Fibroblast of skin of left quadriceps (primary cell): ENCODE data around the gene MTMR11.
A peak's percentile ranks its signal among the peaks of the same experiment; 100 is the strongest.

Experiments used
- DNase-seq, 2 experiments: peaks; one replicate each; pipeline ENCODE4 v3.0.0-alpha.2; 2013; ENCODE audit warnings: low read depth in 2 of 2

MTMR11 gene

GRCh38 chr1:149936992-149937705 lies 470 bp upstream of the MTMR11 start:
- DNase-seq: no peak

GRCh38 chr1:149934356-149934755 lies 2.3 kb downstream of the MTMR11 start:
- no peak for DNase-seq

- no peak for DNase-seq
Measured at GRCh38 chr1:149933208-149933607, 3.5 kb downstream of the MTMR11 start.

GRCh38 chr1:149932474-149932873 lies 4.2 kb downstream of the MTMR11 start:
- no peak for DNase-seq

- DNase-seq: no peak
Measured at GRCh38 chr1:149931212-149931790, 5.4 kb downstream of the MTMR11 start.

GRCh38 chr1:149929856-149930255 lies 6.8 kb downstream of the MTMR11 start:
- DNase-seq: no peak

- no peak for DNase-seq
Measured at GRCh38 chr1:149928401-149928724, 8.3 kb downstream of the MTMR11 start.

GRCh38 chr1:149927563-149928400 lies 8.9 kb downstream of the MTMR11 start, which contains the start of gene SF3B4:
SF3B4 (minus strand) TSS chr1:149927803; CDS start chr1:149927759, 44 bp downstream.
- peak; percentile 75 to 76 for DNase-seq

- DNase-seq: no peak
Measured at GRCh38 chr1:149927056-149927562, 9.6 kb downstream of the MTMR11 start.

GRCh38 chr1:149926296-149926695 lies 10.4 kb downstream of the MTMR11 start:
- no peak for DNase-seq

GRCh38 chr1:149925751-149926150 lies 10.9 kb downstream of the MTMR11 start:
- no peak for DNase-seq

- no peak for DNase-seq
Measured at GRCh38 chr1:149925345-149925744, 11.3 kb downstream of the MTMR11 start.

- no peak for DNase-seq
Measured at GRCh38 chr1:149923626-149924025, 13.1 kb downstream of the MTMR11 start.

GRCh38 chr1:149917571-149918144 lies 19.0 kb downstream of the MTMR11 start, which contains the start of gene SV2A:
SV2A (minus strand) TSS chr1:149917844; CDS start chr1:149913840, 4,004 bp downstream.
- DNase-seq: peak in 1 of 2 experiments; percentile 39

GRCh38 chr1:149916898-149917252 lies 19.8 kb downstream of the MTMR11 start:
- no peak for DNase-seq

- DNase-seq: no peak
Measured at GRCh38 chr1:149916193-149916897, 20.3 kb downstream of the MTMR11 start.

- no peak for DNase-seq
Measured at GRCh38 chr1:149915429-149916192, 21.1 kb downstream of the MTMR11 start.

- no peak for DNase-seq
Measured at GRCh38 chr1:149914545-149914944, 22.1 kb downstream of the MTMR11 start.

- no peak for DNase-seq
Measured at GRCh38 chr1:149906570-149907075, 30.1 kb downstream of the MTMR11 start.

GRCh38 chr1:149903836-149904491 lies 32.7 kb downstream of the MTMR11 start:
- no peak for DNase-seq
